Progenitor cell of endocrine pancreas (in vitro differentiated cells): ENCODE results near the gene NRIP2. TPM values are rescaled to one million over a fixed set of nuclear protein-coding genes. Genes with fewer than 3 reads are reported as not detected.
A peak's percentile ranks its signal among the peaks of the same experiment; 100 is the strongest.

ENCODE experiments used
- DNase-seq: peaks from one replicate; pipeline ENCODE4 v3.0.0; 2021; ENCODE audit warnings: low spot score; ENCODE audit not compliant: unreplicated experiment
- H3K27ac Mint-ChIP-seq: 2 replicates; pipeline ENCODE4 v1.8.0; 2021; ENCODE audit warnings: mild to moderate bottlenecking, moderate library complexity, mixed read lengths
- H3K27me3 Mint-ChIP-seq: 2 replicates; pipeline ENCODE4 v1.8.0; 2021; ENCODE audit warnings: mixed read lengths
- H3K36me3 Mint-ChIP-seq: 2 replicates; pipeline ENCODE4 v1.8.0; 2022; ENCODE audit warnings: mixed read lengths; ENCODE audit not compliant: insufficient read depth
- H3K4me1 Mint-ChIP-seq: 2 replicates; pipeline ENCODE4 v1.8.0; 2021; ENCODE audit warnings: low read depth, mixed read lengths
- H3K4me3 Mint-ChIP-seq: 2 replicates; pipeline ENCODE4 v1.8.0; 2021; ENCODE audit warnings: low read depth, mild to moderate bottlenecking, moderate library complexity, mixed read lengths
- H3K9me3 Mint-ChIP-seq: 2 replicates; pipeline ENCODE4 v1.8.0; 2021; ENCODE audit warnings: low read depth, mixed read lengths
- CTCF ChIP-seq: fragments of 200-600 bp; sonication (generic); IDR thresholded peaks from one replicate; pipeline ENCODE4 v1.5.0; 2021; ENCODE audit warnings: antibody characterized with exemption, mild to moderate bottlenecking; ENCODE audit not compliant: unreplicated experiment
- total RNA-seq: library from RNA; stranded (reverse); gene quantifications from 2 replicates; pipeline ENCODE4 v1.2.1, GENCODE V29; 2021

The NRIP2 gene
- total RNA-seq, 1 donor from 2014 or later, result not detected

- peaks cover 6% of the 10 kb centered on the region for H3K27me3 Mint-ChIP-seq
- H3K4me1 Mint-ChIP-seq, result peaks cover 7% of the 10 kb centered on the region
- no peak overlapping the region for H3K27ac Mint-ChIP-seq
- H3K9me3 Mint-ChIP-seq, result no peaks in the 10 kb centered on the region
- peaks cover 4% of the 10 kb centered on the region for H3K36me3 Mint-ChIP-seq
- no peak for DNase-seq
- H3K4me3 Mint-ChIP-seq, result no peak overlapping the region
- TF ChIP-seq CTCF, result no peak
These were observed 10.0 kb upstream of the NRIP2 start for GRCh38 chr12:2844786-2845185.

- DNase-seq, result no peak
- Mint-ChIP-seq H3K4me1 (peaks cover 6% of the 10 kb centered on the region), H3K27ac (no peak overlapping the region), H3K27me3 (peaks cover 6% of the 10 kb centered on the region), H3K4me3 (no peak overlapping the region), H3K36me3 (peaks cover 12% of the 10 kb centered on the region), H3K9me3 (no peaks in the 10 kb centered on the region)
- TF ChIP-seq CTCF, result no peak
These were observed 8.1 kb upstream of the NRIP2 start for GRCh38 chr12:2842948-2843347.

- peaks cover 1% of the 10 kb centered on the region for H3K4me1 Mint-ChIP-seq
- peaks cover 3% of the 10 kb centered on the region for H3K27me3 Mint-ChIP-seq
- no peak for TF ChIP-seq CTCF
- no peak for DNase-seq
- peaks cover 14% of the 10 kb centered on the region for H3K36me3 Mint-ChIP-seq
- H3K9me3 Mint-ChIP-seq, result no peaks in the 10 kb centered on the region
- no peak overlapping the region for H3K27ac Mint-ChIP-seq
- H3K4me3 Mint-ChIP-seq, result no peak overlapping the region
These were observed 6.3 kb upstream of the NRIP2 start for GRCh38 chr12:2841056-2841650.

GRCh38 chr12:2836574-2836973, 1.7 kb upstream of the NRIP2 start:
- peaks cover 13% of the 10 kb centered on the region for H3K27me3 Mint-ChIP-seq
- DNase-seq, result no peak
- TF ChIP-seq CTCF, result no peak
- H3K4me1 Mint-ChIP-seq, result peaks cover 3% of the 10 kb centered on the region
- peaks cover 18% of the 10 kb centered on the region for H3K36me3 Mint-ChIP-seq
- H3K9me3 Mint-ChIP-seq, result no peaks in the 10 kb centered on the region
- H3K27ac Mint-ChIP-seq, result no peak overlapping the region
- no peak overlapping the region for H3K4me3 Mint-ChIP-seq

- Mint-ChIP-seq H3K36me3 (peaks cover 21% of the 10 kb centered on the region), H3K4me3 (no peak overlapping the region), H3K27ac (peak overlapping the region; percentile 77), H3K4me1 (peaks cover 3% of the 10 kb centered on the region), H3K27me3 (peaks cover 13% of the 10 kb centered on the region), H3K9me3 (no peaks in the 10 kb centered on the region)
- no peak for TF ChIP-seq CTCF
- DNase-seq, result no peak
These were observed 1.0 kb upstream of the NRIP2 start for GRCh38 chr12:2835691-2836403.
